Activated naive CD4-positive, alpha-beta T cell treated with Interleukin-2 at 50 U/mL for 16 hours (primary cell): Measurements from ENCODE around the gene ENO1.
"Not testable (repeated sequence)": the region's sequence is repeated elsewhere in the genome, so short reads cannot be mapped to it uniquely, and the experiment has no call there.

Experiments
- DNase-seq: peaks from one replicate; pipeline ENCODE4 v3.0.0-alpha.2; 2020

The ENO1 gene

GRCh38 chr1:8892026-8892425 is 13.5 kb upstream of the ENO1 start:
- DNase-seq = no peak

DNA sequence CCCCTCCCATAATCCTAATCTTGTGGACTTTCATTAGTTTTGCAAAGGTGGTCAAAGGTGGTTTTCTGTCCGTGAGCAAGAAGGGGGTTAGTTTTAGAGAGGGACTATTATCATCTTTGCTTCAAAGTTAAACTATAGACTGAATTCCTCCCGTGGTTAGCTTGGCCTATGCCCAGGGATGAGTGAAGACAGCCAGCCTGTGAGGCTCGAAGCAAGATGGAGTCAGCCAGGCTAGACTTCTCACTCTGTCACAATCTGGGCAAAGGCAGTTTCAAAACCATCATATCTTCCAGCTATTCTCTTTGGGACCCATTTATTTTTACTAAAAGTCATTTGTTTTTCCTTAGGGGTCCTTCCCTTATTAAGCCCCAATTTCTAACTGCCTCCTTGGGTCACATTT is 12.9 kb upstream of the ENO1 start:
- no peak for DNase-seq

- DNase-seq = no peak
Observed at GRCh38 chr1:8889925-8890785, 11.7 kb upstream of the ENO1 start.

- DNase-seq = no peak
Observed at GRCh38 chr1:8889103-8889846, 10.8 kb upstream of the ENO1 start.

GRCh38 chr1:8886589-8886988 is 8.1 kb upstream of the ENO1 start:
- DNase-seq = no peak

GRCh38 chr1:8886031-8886524 is 7.6 kb upstream of the ENO1 start:
- not testable (repeated sequence) for DNase-seq

- DNase-seq = not testable (repeated sequence)
Observed at GRCh38 chr1:8884105-8884504, 5.6 kb upstream of the ENO1 start.

DNA sequence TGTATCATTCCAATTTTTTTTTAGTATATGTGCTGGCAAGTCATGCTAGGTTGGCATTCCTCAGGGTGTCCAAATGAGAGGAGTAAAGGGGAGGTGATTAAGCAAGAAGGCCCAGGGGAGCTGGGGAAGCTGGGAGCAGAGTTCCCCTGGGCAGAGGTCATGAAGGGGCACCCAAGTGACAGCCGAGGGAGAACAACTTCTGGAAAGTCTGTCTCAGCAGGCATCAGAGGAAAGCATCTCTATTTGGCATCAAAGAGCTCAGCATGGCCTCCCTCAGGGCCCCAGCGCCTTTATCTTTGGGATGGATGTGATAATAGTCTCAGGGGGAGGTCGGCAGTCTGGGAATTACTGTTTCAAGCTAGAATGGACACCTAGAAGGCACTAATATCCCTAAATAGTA is 5.0 kb upstream of the ENO1 start:
- no peak for DNase-seq

GRCh38 chr1:8879922-8880676 is 1.6 kb upstream of the ENO1 start:
- DNase-seq = peak; percentile 58

GRCh38 chr1:8879464-8879921 is 1.0 kb upstream of the ENO1 start:
- DNase-seq = no peak

DNA sequence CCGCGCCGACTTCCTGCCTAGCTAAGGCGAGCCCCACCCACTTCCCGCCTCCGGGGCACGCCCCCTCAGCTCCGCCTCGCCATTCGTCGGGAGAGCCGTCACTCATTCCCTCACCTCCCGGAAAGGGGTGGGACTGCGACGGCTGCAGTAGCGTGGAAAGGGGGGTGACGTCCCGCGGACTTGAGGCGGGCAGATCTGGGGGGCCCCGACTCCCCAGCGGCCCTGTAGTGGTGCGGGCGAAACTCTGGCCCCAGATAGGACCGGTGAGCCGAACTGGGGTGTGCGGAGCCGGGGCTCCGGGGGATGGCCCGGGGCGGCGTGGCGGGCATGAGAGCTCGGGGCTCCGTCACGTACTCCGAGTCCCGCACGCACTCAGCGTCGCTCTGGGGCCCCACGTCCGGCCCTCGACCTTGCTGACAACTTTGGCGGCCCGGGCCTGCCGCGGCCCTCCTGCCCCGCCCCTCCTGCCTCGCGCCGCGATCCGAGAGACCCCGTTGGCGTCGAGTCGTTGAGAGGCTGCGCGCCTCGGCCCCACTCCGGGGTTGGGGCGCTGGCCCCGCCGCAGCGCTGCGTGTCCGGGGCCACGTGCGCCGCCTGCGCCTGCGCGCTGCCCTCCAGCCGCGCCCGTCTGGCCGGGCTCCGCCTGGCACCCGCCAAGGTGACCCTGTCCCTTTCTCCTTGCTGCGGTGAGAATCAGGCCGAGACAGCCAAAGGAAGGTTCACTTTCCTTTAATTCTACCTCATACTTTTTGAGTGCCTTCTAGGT is 395 bp upstream of the ENO1 start:
- peak; percentile 99 for DNase-seq

DNA sequence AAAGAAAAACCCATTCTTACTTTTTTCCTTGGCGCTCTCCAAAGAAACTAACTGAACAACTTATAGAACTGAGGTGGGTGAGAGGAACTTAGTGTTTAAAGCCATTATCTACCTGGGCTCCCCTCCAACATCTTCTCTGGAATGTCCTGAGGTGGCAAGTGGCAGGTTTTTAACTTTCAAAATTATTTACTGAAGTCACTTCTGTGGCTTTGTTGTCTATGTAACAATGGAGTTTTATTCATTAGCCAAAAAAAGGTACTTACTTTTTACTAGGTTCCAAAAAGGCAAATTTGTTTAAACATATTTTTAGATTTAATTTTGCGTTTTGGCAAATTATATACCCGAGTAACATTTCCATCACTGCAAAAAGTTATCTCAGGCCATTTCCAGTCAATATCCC is 2.4 kb downstream of the ENO1 start:
- no peak for DNase-seq

DNA sequence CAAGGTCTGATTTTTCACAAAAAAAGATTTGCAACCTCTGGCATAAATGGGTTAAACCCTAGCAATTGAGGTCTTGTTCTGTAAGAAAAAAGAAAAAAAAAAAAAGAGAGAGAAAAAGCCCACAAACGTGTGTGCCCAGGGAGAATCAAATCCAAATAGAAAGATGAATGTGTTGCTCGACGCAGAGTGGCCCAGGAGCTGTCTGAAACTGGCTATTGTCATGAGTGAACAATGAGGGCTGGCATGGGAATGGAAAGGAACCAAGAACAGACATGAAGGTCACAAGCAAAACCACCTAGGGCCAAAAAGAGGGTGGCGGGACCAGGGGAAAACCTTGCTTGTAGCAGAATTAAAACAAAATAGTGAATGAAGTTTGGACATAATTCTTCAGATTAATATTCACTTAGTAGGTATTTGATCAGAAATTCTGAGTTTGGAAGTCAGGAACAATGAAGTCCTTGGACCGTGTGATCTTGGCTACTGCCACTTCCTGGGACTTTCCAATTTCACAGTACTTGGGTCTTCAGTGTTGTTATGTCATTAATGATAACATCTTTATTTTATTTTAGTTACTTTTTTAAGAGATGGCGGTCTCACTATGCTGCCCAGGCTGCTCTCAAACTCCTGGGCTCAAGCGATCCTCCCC is 3.1 kb downstream of the ENO1 start:
- no peak for DNase-seq

DNA sequence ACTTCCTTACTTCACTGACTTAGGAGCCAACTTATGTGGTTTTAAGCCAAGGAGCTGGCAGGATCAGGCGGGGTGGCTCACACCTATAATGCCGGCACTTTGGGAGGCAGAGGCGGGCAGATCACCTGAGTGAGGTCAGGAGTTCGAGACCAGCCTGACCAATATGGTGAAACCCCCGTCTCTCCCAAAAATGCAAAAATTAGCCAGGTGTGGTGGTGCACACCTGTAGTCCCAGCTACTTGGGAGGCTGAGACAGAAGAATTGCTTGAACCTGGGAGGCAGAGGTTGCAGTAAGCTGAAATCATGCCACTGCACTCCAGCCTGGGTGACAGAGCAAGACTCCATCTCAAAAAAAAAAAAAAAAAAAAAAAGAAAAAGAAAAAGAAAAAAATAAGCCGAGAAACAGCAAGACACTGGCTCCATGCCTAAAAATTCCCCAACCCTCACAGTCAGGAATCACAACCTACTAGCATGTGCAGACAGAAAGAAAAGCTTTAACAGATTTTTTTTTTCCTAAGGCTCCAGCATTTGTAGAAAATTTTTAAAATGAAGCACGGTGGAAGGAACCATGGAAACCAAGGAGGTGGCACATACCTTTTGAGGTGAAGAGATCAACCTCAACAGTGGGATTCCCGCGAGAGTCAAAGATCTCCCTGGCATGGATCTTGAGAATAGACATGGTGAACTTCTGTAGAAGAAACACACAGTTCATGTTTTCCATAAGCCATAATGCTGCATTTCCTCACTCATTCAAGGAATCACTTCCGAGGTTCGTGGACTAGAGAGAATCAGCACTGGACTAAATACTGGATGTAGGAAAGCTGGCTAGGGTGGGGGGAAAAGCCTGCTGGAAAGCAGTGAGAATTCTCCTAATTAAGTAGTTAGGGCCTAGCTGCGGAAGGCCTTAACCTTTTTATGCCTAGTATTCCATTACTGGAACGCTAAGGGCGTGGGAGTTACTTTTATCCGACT is 4.0 kb downstream of the ENO1 start:
- no peak for DNase-seq

- DNase-seq = peak; percentile 85
Observed at GRCh38 chr1:8873506-8874229, 4.8 kb downstream of the ENO1 start.

DNA sequence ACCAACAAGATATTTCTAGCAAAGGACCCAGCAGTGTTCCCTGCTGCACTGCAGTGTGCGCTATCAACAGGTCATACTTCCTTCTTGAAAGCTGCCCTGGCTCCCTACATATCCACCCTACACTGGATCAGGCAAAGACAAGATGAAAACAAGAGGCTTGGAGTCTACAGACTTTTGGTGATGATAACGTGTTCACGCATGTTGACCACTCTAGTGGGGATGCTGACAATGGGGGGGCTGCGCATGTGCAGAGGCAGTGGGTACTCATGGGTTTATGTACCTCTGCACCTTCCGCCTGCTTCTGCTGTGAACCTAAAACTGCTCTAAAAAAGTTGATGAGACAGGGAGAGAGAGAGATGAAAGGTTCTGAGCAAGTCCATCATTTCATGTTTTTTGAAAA is 5.5 kb downstream of the ENO1 start:
- no peak for DNase-seq

DNA sequence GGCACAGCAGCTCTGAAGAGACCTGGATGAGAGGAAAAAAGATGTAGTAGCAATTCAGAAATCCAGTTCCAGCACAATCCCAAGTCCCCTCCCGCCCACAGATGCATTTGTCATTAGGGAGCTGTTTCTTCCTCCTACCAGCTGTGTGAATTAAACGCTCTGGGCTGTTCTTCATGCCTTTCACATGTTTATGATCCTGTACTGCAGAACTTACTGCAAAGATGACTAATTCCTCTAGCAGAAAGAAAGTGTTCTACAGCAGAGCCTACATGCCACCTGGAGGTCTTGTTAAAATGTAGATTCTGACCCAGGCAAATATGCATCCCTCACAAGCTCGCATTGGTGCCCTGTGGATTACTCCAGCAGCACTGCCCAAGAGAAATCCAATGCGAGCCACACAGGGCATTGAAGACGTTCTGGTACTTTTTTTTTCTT is 6.5 kb downstream of the ENO1 start:
- DNase-seq = no peak

DNA sequence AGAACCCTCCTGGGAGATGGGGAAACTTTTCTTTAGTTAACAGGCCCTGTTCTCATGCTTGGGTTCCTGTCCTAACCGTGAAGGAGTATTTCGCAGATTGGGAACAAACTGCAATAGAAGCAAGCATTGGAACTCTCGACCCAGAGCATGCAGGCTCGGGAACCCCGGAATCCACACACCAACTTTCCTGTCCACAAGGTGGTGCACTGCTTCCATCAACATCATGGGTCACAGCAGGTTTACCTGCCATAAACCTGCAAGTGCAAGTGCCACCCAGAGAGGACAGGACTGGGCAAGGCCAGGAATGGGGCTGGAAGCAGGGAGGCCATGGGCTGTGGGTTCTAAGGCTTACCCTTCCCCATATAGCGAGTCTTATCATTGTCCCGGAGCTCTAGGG is 6.9 kb downstream of the ENO1 start:
- DNase-seq = no peak

DNA sequence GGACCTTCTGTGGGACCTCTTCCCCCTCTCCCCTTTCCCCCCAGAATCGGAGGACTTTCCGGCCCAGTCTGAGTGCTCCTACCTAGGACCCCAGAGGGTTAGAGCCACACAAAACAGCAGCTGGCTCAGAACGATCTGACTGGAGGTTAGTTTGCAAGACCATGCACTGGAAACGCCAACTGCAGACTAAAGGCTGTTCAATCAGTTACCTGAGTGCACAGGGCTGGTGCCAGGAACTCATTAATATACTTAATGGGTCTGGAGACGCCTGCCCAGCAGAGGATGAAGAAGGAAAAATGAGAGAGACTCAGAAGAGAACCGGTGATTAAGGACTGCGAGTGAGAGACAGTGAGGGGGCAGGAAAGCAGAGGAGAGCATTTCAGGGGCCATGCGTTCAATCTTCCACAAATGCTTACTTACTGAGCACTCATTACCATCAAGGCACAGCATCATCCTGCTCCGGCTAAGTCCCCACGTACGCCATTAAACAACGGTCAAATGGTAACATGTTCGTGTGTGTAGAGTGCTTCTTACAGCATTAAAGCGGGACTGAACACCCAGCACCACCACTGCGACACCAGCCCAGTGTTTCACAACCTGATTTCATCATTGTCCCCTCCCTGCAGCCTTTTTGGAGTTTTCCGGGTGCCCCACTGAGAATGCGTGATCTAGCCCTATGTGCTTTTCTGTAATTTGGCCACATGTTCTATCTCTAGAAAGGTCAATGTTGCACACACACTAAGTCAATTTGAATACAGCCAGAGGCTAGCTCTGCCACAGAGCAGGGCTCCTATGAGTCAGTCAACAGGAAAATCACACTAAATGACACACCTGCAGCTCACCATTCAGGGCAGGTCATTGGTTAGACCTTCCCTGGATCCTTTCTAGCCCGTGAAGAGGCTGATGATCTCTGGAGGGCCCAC is 7.6 kb downstream of the ENO1 start:
- DNase-seq = no peak
